ENCODE results near the gene GCHFR. TPM values are rescaled to one million over a fixed set of nuclear protein-coding genes. Genes with fewer than 3 reads are reported as not detected.

GCHFR gene
- total RNA-seq, 1 donor from 2014 or later = 13.2 TPM

DNA sequence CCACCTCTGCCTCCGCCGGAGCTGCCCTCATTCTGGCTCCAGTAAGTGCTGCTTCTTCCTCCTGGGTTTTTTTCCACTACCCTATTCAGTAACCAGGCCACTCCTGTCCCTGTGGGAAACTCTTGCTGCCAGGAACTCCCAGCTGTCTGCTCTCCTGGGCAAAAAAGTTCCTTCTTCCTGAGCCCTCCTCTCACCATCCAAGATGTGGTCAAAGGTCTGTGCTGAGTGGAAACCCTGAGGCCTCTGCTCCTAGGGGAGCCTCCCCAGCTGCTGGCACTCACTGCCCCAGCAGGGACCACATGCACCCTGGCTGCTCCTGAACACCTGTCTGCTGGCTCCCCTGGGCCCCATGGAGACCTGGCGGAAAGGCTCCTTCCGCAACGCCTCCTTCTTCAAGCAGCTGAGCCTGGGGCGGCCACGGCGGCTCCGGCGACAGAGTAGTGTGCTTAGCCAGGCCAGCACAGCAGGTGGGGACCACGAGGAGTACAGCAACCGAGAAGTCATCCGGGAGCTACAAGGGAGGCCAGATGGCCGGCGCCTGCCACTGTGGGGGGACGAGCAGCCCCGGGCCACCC lies 6.4 kb downstream of the GCHFR start:
- Histone ChIP-seq H3K4me3 (ENCODE audit: low read depth, low read length) (peak overlapping the region; percentile 1), H3K36me3 (ENCODE audit: control insufficient read depth, insufficient read depth, low read length) (peaks cover 3% of the 10 kb centered on the region), H3K27me3 (ENCODE audit: control insufficient read depth, insufficient read depth, low read length) (no peaks in the 10 kb centered on the region)
- DNase-seq (ENCODE audit: low read depth) = no peak
- TF ChIP-seq, protein P1, sequence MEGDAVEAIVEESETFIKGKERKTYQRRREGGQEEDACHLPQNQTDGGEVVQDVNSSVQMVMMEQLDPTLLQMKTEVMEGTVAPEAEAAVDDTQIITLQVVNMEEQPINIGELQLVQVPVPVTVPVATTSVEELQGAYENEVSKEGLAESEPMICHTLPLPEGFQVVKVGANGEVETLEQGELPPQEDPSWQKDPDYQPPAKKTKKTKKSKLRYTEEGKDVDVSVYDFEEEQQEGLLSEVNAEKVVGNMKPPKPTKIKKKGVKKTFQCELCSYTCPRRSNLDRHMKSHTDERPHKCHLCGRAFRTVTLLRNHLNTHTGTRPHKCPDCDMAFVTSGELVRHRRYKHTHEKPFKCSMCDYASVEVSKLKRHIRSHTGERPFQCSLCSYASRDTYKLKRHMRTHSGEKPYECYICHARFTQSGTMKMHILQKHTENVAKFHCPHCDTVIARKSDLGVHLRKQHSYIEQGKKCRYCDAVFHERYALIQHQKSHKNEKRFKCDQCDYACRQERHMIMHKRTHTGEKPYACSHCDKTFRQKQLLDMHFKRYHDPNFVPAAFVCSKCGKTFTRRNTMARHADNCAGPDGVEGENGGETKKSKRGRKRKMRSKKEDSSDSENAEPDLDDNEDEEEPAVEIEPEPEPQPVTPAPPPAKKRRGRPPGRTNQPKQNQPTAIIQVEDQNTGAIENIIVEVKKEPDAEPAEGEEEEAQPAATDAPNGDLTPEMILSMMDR (IDR thresholded peaks at IDR 0.05; ENCODE audit: insufficient read depth, low read length, poor library complexity, severe bottlenecking) = no peak

DNA sequence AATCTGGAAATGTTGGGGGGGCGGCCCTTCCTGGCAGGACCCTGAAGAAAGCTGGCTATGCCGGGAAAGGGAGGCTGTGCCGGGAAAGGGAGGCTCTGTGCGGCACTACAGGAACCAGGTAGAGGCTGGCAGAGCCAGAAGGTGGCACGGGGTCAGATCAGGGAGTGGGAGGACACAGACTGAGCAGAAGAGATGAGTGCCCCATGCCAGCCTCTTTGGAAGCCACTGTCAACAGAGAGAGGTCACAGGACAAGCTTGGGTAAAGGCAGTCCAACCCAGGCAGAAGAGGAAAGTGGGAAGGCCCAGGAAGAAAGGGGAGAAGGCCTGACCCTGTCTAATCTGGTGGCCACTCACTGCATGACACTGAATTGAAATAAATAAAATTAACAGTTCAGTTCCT lies 7.4 kb downstream of the GCHFR start:
- no peak for DNase-seq (ENCODE audit: low read depth)
- Histone ChIP-seq H3K4me3 (ENCODE audit: low read depth, low read length) (no peak overlapping the region), H3K27me3 (ENCODE audit: control insufficient read depth, insufficient read depth, low read length) (no peaks in the 10 kb centered on the region), H3K36me3 (ENCODE audit: control insufficient read depth, insufficient read depth, low read length) (peaks cover 5% of the 10 kb centered on the region)
- TF ChIP-seq, protein P1 (IDR thresholded peaks at IDR 0.05; ENCODE audit: insufficient read depth, low read length, poor library complexity, severe bottlenecking) = no peak

DNA sequence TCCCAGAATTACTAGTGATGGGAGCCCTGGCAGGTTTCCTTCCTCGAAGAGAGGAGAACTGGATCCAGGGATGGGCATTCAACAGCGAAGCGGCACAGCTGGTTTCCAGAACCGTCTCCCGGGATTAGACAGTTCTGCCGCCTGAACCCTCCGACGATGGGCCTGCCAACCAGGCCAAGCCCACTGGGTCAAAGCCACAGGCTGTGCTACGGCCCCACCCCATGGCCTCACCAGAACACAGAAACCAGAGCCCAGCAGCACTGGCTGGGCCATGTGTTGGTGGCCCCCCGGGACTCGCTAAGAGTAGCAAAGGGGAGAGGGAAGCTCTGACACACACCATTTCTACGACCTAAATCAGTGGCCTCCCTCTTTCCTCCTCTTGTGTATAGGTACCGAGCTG lies 8.1 kb downstream of the GCHFR start:
- peaks cover 5% of the 10 kb centered on the region for H3K36me3 ChIP-seq (ENCODE audit: control insufficient read depth, insufficient read depth, low read length)
- TF ChIP-seq, protein P1 (IDR thresholded peaks at IDR 0.05; ENCODE audit: insufficient read depth, low read length, poor library complexity, severe bottlenecking) = no peak

DNA sequence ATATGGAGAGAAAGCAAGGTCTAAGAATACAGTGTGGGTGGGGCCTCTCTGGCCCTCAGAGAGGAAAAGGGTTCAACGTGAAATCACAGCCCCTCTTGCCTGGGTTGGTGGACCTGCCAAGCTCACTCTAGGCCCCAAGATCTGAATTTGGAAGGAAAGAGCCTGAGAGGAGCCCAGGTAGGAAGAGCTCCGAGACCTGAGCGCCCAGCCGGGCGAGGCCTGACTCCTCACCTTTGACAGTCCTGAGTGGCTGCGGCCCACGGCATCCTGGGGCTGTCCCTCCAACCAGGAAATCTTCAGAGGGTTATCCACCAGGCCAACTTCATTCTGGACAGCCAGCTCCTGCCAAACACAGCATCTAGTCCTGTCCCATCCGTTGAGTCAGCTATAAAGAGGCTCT lies 9.6 kb downstream of the GCHFR start:
- no peak for DNase-seq (ENCODE audit: low read depth)
- peaks cover 5% of the 10 kb centered on the region for H3K36me3 ChIP-seq (ENCODE audit: control insufficient read depth, insufficient read depth, low read length)
- H3K4me3 ChIP-seq (ENCODE audit: low read depth, low read length) = no peak overlapping the region
- H3K27me3 ChIP-seq (ENCODE audit: control insufficient read depth, insufficient read depth, low read length) = no peaks in the 10 kb centered on the region
- TF ChIP-seq, protein P1 (IDR thresholded peaks at IDR 0.05; ENCODE audit: insufficient read depth, low read length, poor library complexity, severe bottlenecking) = no peak

More for the DNA sequence above, 8.1 kb downstream of the GCHFR start:
- Histone ChIP-seq H3K4me3 (ENCODE audit: low read depth, low read length) (no peak overlapping the region), H3K27me3 (ENCODE audit: control insufficient read depth, insufficient read depth, low read length) (no peaks in the 10 kb centered on the region)
- no peak for DNase-seq (ENCODE audit: low read depth)

DNA sequence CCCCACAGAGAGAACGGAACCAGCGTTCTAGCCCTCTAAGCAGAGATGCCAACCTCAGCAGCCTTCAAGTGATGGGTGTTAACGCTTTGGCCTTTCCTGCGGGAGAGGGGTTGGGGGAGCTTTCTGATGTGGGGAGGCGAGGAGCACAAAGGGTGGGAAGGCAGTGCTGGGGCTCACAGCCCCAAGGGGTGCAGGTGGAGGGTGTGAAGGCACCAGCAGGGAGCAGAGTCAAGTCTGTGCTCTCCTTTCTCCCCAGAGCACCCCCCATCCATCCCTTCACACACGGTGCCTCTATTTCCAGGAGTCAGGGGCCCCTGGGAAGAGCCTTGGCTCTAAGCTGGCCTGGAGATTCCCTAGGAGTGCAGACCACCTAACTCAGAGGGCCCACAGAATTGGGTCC lies 10.0 kb downstream of the GCHFR start:
- TF ChIP-seq, protein P1 (IDR thresholded peaks at IDR 0.05; ENCODE audit: insufficient read depth, low read length, poor library complexity, severe bottlenecking) = no peak
- DNase-seq (ENCODE audit: low read depth) = no peak
- Histone ChIP-seq H3K4me3 (ENCODE audit: low read depth, low read length) (no peak overlapping the region), H3K36me3 (ENCODE audit: control insufficient read depth, insufficient read depth, low read length) (peaks cover 5% of the 10 kb centered on the region), H3K27me3 (ENCODE audit: control insufficient read depth, insufficient read depth, low read length) (no peaks in the 10 kb centered on the region)

DNA sequence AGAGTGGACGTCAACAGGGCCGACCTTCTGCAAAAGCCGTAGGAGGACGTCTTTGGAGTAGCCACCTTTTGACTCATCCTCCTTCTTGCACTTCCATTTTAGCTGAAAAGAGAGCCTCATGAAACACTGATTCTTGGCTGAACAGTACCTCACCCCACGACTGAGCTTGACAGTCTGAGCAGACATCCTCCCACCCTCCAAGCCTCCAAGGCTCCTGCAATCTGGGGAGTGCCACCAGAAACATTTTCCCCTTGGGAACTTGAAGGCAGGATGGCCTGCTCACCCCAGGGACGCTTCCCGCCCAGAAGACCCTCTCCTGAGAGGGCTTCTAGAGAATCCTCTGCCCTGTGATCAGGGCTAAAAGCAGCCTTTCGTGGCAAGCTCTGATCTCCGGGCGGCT lies 11.1 kb downstream of the GCHFR start:
- H3K4me3 ChIP-seq (ENCODE audit: low read depth, low read length) = no peak overlapping the region
- DNase-seq (ENCODE audit: low read depth) = no peak
- TF ChIP-seq, protein P1 (IDR thresholded peaks at IDR 0.05; ENCODE audit: insufficient read depth, low read length, poor library complexity, severe bottlenecking) = no peak
- H3K27me3 ChIP-seq (ENCODE audit: control insufficient read depth, insufficient read depth, low read length) = no peaks in the 10 kb centered on the region
- peaks cover 9% of the 10 kb centered on the region for H3K36me3 ChIP-seq (ENCODE audit: control insufficient read depth, insufficient read depth, low read length)
